Activated naive CD4-positive, alpha-beta T cell treated with anti-CD3 and anti-CD28 coated beads for 36 hours (primary cell): Measurements from ENCODE around the gene ITGA7. TPM values are rescaled to one million over a fixed set of nuclear protein-coding genes. Genes with fewer than 3 reads are reported as not detected.

ENCODE experiments used
- CTCF ChIA-PET: fragments of 350-600 bp; sonication (Branson Sonifier 250); formaldehyde crosslinking; loops from one replicate; lab custom pipeline; 2021; ENCODE audit warnings: antibody characterized with exemption; lab: Charles Lee
- DNase-seq: peaks from one replicate; pipeline ENCODE4 v3.0.0-alpha.2; 2020
- H3K27ac Mint-ChIP-seq: one replicate; pipeline ENCODE4 v1.8.0; 2021; ENCODE audit warnings: mild to moderate bottlenecking, mixed read lengths
- H3K27me3 Mint-ChIP-seq: one replicate; pipeline ENCODE4 v1.8.0; 2021; ENCODE audit warnings: low read depth, mixed read lengths
- H3K36me3 Mint-ChIP-seq: one replicate; pipeline ENCODE4 v1.8.0; 2021; ENCODE audit warnings: low read depth, mixed read lengths
- H3K4me1 Mint-ChIP-seq: one replicate; pipeline ENCODE4 v1.8.0; 2021; ENCODE audit warnings: low read depth, mixed read lengths
- H3K4me3 Mint-ChIP-seq: one replicate; pipeline ENCODE4 v1.8.0; 2021; ENCODE audit warnings: mild to moderate bottlenecking, moderate library complexity, mixed read lengths
- H3K9me3 Mint-ChIP-seq: one replicate; pipeline ENCODE4 v1.8.0; 2021; ENCODE audit warnings: mixed read lengths
- intact Hi-C: fragments of 100-400 bp; cut with micrococcal nuclease; formaldehyde crosslinking; loops from one replicate; pipeline ENCODE4 v1.15.1; 2023
- total RNA-seq, 2 experiments: library from RNA; stranded (reverse); gene quantifications; one replicate each; pipeline ENCODE4 v1.2.3, GENCODE V29; 2021

Gene ITGA7
- total RNA-seq: 1 to 10 TPM; 3.9 to 4.8 TPM

- intact Hi-C loops: no loop called here
- DNase-seq: peak; percentile 65
- H3K9me3 Mint-ChIP-seq: no peaks in the 10 kb centered on the region
- no peak within 1 kb of the TSS for H3K27ac Mint-ChIP-seq
- CTCF ChIA-PET: interaction anchor here (3.3 kb wide), 1 partner anchor 30 kb away, joined by 10 read pairs; no protein-coding TSS in a partner anchor
- no peaks in the 10 kb centered on the region for H3K36me3 Mint-ChIP-seq
- peaks cover 14% of the 10 kb centered on the region for H3K4me1 Mint-ChIP-seq
- H3K27me3 Mint-ChIP-seq: peaks cover 25% of the 10 kb centered on the region
- peak within 1 kb of the TSS; percentile 80 for H3K4me3 Mint-ChIP-seq
Observed at GRCh38 chr12:55707841-55708694, at the start of gene ITGA7. Gene ITGA7, minus strand, starts transcription at chr12:55707904. Its CDS starts 222 bp downstream, at chr12:55707682.

GRCh38 chr12:55755246-55755645 lies 47.5 kb upstream of the ITGA7 start:
- Mint-ChIP-seq H3K4me3 (no peak overlapping the region), H3K27ac (peak overlapping the region; percentile 25), H3K27me3 (no peaks in the 10 kb centered on the region), H3K36me3 (peaks cover 28% of the 10 kb centered on the region), H3K4me1 (peaks cover 13% of the 10 kb centered on the region), H3K9me3 (no peaks in the 10 kb centered on the region)
- intact Hi-C loops: no loop called here
- no peak for DNase-seq
- CTCF ChIA-PET: interaction anchor here (1.3 to 1.8 kb wide), 3 partner anchors 16 to 40 kb away, joined by 3 to 5 read pairs (median 4); no protein-coding TSS in a partner anchor

- no peak for DNase-seq
- H3K9me3 Mint-ChIP-seq: no peaks in the 10 kb centered on the region
- H3K27ac Mint-ChIP-seq: peak overlapping the region; percentile 2
- CTCF ChIA-PET: interaction anchor here (0.5 to 3.4 kb wide), 6 partner anchors 10 to 414 kb away, joined by 3 to 21 read pairs (median 4); no protein-coding TSS in a partner anchor
- H3K4me3 Mint-ChIP-seq: no peak overlapping the region
- H3K27me3 Mint-ChIP-seq: no peaks in the 10 kb centered on the region
- peaks cover 12% of the 10 kb centered on the region for H3K36me3 Mint-ChIP-seq
- H3K4me1 Mint-ChIP-seq: peaks cover 19% of the 10 kb centered on the region
- intact Hi-C loops: loop anchor here (10.0 kb wide), 1 partner anchor 716 kb away; the partner anchor contains the start of gene SPRYD4
Observed at GRCh38 chr12:55748230-55748993, 40.7 kb upstream of the ITGA7 start.

GRCh38 chr12:55746913-55747231 lies 39.2 kb upstream of the ITGA7 start:
- no peak for DNase-seq
- Mint-ChIP-seq H3K4me1 (peaks cover 24% of the 10 kb centered on the region), H3K36me3 (peaks cover 12% of the 10 kb centered on the region), H3K27ac (no peak overlapping the region), H3K9me3 (no peaks in the 10 kb centered on the region), H3K27me3 (no peaks in the 10 kb centered on the region), H3K4me3 (no peak overlapping the region)
- intact Hi-C loops: loop anchor here (10.0 kb wide), 1 partner anchor 718 kb away; the partner anchor contains the start of gene SPRYD4
- CTCF ChIA-PET: interaction anchor here (1.0 to 3.4 kb wide), 6 partner anchors 9 to 180 kb away, joined by 3 to 21 read pairs (median 4); no protein-coding TSS in a partner anchor

GRCh38 chr12:55746174-55746912 lies 38.6 kb upstream of the ITGA7 start:
- Mint-ChIP-seq H3K9me3 (no peaks in the 10 kb centered on the region), H3K27ac (no peak overlapping the region), H3K4me3 (no peak overlapping the region), H3K36me3 (peaks cover 12% of the 10 kb centered on the region), H3K27me3 (no peaks in the 10 kb centered on the region), H3K4me1 (peaks cover 24% of the 10 kb centered on the region)
- no peak for DNase-seq
- CTCF ChIA-PET: interaction anchor here (0.6 to 3.4 kb wide), 7 partner anchors 8 to 343 kb away, joined by 3 to 21 read pairs (median 3); no protein-coding TSS in a partner anchor
- intact Hi-C loops: loop anchor here (10.0 kb wide), 1 partner anchor 718 kb away; the partner anchor contains the start of gene SPRYD4

- peak; percentile 5 for DNase-seq
- CTCF ChIA-PET: interaction anchor here (1.0 to 3.4 kb wide), 4 partner anchors 8 to 75 kb away, joined by 3 to 21 read pairs (median 3); no protein-coding TSS in a partner anchor
- Mint-ChIP-seq H3K4me1 (peaks cover 26% of the 10 kb centered on the region), H3K27ac (no peak overlapping the region), H3K36me3 (peaks cover 9% of the 10 kb centered on the region), H3K4me3 (no peak overlapping the region), H3K9me3 (no peaks in the 10 kb centered on the region), H3K27me3 (no peaks in the 10 kb centered on the region)
- intact Hi-C loops: loop anchor here (10.0 kb wide), 1 partner anchor 719 kb away; the partner anchor contains the start of gene SPRYD4
Observed at GRCh38 chr12:55745361-55746173, 37.9 kb upstream of the ITGA7 start.

GRCh38 chr12:55744340-55745030 lies 36.8 kb upstream of the ITGA7 start:
- Mint-ChIP-seq H3K4me1 (peaks cover 26% of the 10 kb centered on the region), H3K4me3 (peak overlapping the region; percentile 84), H3K27me3 (no peaks in the 10 kb centered on the region), H3K36me3 (peaks cover 6% of the 10 kb centered on the region), H3K27ac (no peak overlapping the region), H3K9me3 (no peaks in the 10 kb centered on the region)
- DNase-seq: no peak
- CTCF ChIA-PET: interaction anchor here (0.6 to 2.0 kb wide), 9 partner anchors 14 to 389 kb away, joined by 3 to 8 read pairs (median 3); no protein-coding TSS in a partner anchor
- intact Hi-C loops: loop anchor here (10.0 kb wide), 1 partner anchor 720 kb away; the partner anchor contains the start of gene SPRYD4

- H3K36me3 Mint-ChIP-seq: peaks cover 2% of the 10 kb centered on the region
- no peaks in the 10 kb centered on the region for H3K27me3 Mint-ChIP-seq
- no peaks in the 10 kb centered on the region for H3K9me3 Mint-ChIP-seq
- peak overlapping the region; percentile 84 for H3K4me3 Mint-ChIP-seq
- peak overlapping the region; percentile 13 for H3K27ac Mint-ChIP-seq
- peaks cover 26% of the 10 kb centered on the region for H3K4me1 Mint-ChIP-seq
- DNase-seq: peak; percentile 65
- CTCF ChIA-PET: interaction anchor here (0.7 to 2.0 kb wide), 6 partner anchors 17 to 286 kb away, joined by 3 to 8 read pairs (median 4); no protein-coding TSS in a partner anchor
- intact Hi-C loops: loop anchor here (1.0 to 10.0 kb wide), 6 partner anchors 54 to 721 kb away; partner anchors contain the start of genes ORMDL2, RPS26 and SPRYD4
Observed at GRCh38 chr12:55743406-55744339, 36.0 kb upstream of the ITGA7 start.

GRCh38 chr12:55742719-55743405 lies 35.2 kb upstream of the ITGA7 start, which contains the start of gene GDF11:
Gene GDF11, plus strand, starts transcription at chr12:55743122. Its CDS starts 195 bp downstream, at chr12:55743317.
- peak within 1 kb of the TSS; percentile 13 for H3K27ac Mint-ChIP-seq
- intact Hi-C loops: loop anchor here (1.0 to 10.0 kb wide), 6 partner anchors 54 to 722 kb away; partner anchors contain the start of genes ORMDL2, RPS26 and SPRYD4

More at GRCh38 chr12:55742719-55743405, 35.2 kb upstream of the ITGA7 start, which contains the start of gene GDF11:
- no peaks in the 10 kb centered on the region for H3K9me3 Mint-ChIP-seq
- peaks cover 31% of the 10 kb centered on the region for H3K4me1 Mint-ChIP-seq
- no peaks in the 10 kb centered on the region for H3K27me3 Mint-ChIP-seq
- peak; percentile 75 for DNase-seq
- CTCF ChIA-PET: interaction anchor here (1.0 to 2.0 kb wide), 2 partner anchors 52 to 196 kb away, joined by 4 to 8 read pairs; no protein-coding TSS in a partner anchor
- H3K36me3 Mint-ChIP-seq: no peaks in the 10 kb centered on the region
- H3K4me3 Mint-ChIP-seq: peak within 1 kb of the TSS; percentile 84
